Renal pelvis (tissue), 4 donors: Measurements from ENCODE around the gene ANK3. TPM values are rescaled to one million over a fixed set of nuclear protein-coding genes. Genes with fewer than 3 reads are reported as not detected.

Source experiments
- DNase-seq: peaks from one replicate; pipeline ENCODE4 v3.0.0-alpha.2; 2013
- polyA plus RNA-seq, 3 donors: library from polyadenylated mRNA; unstranded; fragments of 120-200 nt; gene quantifications; one replicate each; pipeline ENCODE4 v1.2.1, GENCODE V29; 2013; ENCODE audit not compliant: insufficient read length in 3 of 3

ANK3 gene
- polyA plus RNA-seq, 3 donors = 136 to 183 (median 153) TPM

DNA sequence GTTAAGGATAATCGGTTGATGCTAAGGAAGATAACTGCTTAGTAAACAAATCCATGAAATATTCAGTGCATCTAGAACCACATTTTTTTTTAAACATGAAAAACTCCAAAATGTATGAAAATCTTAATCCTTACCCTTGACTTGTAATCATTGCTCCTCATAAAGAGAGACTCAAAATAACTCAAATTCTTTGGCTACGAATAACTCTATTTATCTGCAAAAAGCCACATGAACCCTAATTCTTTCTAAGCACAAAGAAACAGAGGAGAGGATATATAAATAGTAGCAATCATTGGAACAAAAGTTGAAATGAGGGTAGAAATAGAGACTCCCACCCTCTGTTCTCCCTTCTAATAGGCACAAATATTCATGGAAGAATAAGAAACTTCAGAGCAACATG is 40.2 kb downstream of the ANK3 start:
- no peak for DNase-seq

DNA sequence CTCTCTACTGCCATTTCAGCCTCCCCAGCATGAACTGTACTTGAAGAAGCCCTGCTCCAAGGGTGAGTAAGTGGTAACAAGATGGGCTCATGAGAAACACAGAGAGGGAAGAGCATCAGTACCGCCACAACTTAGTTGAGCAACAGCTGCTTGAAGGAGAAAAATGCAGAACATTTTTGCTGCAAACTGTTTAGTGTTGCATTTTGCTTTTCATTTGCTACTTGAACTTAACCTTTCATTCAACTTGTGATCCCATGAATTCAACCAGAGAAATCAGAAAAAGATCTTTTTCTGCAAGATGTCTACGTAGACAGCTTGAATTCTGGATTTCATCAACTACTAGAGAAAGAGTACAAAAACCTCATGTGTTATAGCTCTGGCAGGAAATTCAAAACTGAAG is 40.7 kb downstream of the ANK3 start:
- DNase-seq = no peak

DNA sequence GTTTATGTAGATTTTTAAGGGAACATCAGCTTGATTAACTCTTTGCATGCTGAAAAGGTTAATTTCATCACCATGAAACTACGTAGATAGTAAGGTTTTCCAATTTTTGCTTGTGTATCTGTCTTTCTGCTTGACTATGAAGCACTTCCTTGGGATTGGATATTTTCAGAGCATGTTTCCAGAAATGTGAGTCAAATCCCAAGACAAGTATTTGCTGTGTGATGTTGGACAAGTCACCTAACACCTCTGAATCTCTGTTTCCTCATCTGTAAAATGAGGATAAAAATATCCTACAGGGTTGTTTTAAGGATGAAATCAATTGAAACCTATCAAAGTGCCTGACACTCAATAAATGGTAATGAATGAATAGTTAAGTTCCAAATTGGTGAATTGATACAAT is 42.4 kb downstream of the ANK3 start:
- no peak for DNase-seq

DNA sequence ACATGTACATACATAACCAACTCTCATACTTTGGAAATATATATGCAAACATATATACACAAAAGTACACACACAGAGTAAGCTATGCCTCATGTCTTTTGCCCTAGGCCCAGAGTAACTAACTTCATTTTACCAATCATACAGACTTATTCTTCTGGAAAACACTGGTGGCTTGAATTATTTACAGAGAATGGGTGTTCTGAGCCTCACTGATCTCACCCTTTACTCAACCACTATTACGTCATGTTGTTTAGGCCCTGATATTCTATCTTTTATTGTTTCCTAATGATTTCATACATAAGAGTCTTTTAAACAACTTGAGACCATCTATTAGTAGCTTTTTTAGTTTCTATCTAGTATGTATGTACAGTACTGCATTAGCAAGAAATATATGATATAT is 43.0 kb downstream of the ANK3 start:
- DNase-seq = no peak

DNA sequence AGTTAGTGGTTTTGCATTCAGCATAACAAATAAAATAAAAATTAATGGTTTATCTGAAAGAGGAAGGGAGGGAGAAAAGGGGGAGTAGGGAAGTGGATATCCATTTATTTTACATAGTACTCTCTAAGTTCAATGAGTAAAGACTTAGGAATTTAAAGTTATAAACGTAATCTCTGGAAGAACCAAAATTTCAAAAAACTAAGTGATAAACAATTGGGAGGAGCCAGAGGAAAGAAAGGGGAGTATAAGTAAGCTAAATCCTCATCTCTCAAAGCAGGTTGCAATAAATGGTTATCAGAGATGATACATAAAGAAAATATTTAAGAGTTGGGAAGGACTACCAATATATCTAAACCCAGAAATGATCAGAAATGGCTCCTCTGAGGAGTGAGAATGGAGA is 46.4 kb downstream of the ANK3 start:
- no peak for DNase-seq

DNA sequence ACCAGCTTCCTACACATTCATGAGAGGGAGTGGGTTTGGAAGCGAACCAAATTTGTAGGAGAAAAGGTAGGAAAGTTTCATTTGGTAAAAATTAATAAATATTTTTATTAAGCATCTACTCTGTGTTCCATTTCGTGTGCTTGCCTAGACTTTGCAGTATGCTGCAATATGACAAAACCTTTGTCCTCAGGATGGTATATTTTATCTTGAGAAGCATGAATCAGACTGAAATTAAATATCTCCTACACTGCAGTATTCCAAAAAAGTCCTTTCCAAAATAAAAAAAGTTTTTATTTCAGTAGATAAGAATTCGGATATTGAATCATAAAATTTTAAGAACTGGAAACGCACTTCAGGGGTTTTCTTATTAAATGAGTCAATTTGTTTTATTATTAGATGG is 47.7 kb downstream of the ANK3 start:
- no peak for DNase-seq

DNA sequence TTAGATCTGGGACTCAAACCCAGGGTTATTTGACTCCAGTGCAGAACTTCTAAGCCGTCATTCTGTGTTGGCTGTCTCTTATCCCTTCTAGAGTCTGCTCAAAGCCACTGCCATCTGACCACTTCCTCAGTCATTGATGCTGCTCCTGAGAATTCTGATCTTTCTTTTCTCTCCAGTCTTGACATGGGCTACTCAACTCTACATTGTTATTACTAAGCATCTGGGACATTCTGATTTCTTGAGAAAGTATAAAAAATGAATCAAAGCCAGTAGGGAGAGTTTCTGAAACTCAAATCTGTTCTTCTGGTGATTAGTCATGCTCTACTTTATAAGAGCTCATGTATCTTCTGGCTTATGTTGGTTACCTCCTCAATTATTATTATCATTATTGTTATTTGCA is 48.7 kb downstream of the ANK3 start:
- no peak for DNase-seq

DNA sequence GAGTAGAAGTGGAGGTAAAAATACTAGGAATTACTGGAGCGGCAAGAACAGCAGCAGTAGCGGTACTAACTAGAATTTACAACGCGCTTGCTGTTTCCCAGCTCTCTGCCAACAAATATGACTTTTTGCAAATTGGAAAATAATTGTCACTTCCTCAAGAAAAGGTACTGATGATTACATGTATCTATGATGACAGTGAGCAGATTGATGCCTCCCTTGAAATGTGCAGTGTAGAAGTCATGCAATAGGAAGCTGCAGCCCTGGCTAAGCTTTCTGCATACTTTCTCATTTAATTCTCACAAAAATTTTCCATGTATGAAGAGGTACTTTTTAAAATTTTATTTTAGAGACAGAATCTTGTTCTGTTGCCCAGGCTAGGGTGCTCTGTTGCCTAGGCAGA is 49.9 kb downstream of the ANK3 start:
- DNase-seq = no peak

DNA sequence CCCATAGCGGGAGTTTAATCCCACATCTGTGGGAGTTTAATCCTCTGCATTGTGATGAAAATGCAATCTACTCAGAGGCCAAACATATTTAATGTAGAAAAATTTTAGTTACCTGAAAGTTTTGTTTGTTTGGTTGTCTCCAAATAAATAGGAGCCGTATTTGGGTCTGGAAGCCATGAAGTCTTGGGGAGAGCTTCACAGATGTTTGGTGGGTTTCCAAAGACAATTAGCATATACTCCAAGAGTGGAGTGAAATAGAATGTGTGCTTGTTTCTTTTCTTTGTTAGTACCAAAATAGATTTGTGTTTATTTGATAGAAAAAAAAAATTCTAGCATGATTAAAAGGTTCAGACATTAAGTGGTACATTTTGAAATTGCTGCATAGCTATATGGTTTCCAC is 50.9 kb downstream of the ANK3 start:
- DNase-seq = no peak

DNA sequence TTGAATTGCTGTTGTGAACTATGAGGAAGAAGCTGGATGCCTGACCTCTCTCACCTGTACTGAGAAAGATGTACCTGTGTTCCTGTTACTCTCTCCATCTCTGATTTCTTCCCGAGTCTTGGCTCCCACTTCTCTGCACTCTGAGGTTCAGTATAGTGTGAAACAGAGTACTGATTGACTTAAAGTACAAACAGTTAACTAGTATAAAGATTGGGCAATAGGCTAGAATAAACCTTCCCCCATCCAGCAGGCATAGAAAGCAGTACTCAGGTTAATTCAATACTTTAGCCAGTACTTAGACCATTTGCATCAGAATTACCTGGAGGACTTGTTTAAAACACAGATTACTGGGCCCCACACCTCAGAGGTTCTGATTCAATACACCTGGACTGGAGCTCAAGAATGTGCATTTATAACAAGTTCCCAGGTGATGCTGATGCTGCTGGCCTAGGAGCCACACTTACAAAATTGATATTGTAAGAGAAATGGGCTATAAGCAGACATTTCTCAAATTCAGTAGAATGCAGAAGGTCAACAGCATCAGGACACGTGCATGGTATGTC is 51.6 kb downstream of the ANK3 start:
- no peak for DNase-seq

DNA sequence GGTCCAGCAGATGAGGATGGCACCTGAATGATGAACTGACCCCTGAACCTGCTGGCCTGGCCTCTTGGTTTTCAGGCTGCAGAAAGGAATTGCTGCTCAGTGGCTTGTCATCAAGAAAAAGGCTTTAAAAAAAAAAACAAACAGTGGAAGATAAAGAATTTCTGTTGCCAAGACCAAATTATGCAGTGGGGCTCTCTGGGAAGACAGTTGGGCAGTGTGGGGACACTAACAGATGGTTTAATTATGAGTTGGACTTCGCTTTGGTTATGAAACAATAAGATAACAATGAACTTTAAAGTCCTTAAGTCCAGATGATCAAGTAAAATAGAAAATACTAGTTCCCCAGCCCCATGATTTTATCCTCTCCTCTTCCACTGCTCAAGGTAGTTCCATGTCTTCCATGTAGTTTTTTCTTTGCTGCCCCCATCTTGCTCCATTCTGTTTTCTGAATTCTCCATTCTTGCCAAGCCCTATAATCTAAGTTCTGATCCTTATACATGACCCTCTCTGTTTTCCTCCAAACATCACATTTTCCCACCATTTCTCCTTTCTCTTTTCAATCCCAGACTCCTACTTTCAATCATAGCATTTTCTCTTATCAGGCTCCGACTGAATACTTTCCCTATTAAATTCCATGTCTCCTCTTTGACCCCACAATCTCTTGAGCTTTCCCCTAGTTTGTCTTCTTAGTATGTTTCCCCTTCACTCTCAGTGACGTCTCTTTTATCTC is 52.6 kb downstream of the ANK3 start:
- no peak for DNase-seq

DNA sequence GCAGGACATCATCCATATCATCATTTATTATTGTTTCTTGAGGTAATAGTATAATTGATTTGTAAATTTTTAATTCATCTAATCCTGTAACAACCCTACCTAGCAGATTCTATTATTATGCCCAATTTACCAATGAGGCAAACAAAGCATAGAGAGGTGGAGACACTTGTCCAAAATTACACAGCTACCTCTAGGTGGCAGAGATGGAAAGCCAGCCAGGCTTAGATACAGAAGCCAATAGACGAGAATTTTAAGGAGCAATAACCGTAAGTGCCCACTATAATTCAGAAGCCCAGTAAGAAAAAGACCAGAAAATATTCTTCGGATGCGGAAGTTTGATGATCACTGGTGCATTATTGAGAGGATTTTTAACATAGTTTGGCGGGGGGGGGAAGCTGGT is 54.0 kb downstream of the ANK3 start:
- DNase-seq = no peak

DNA sequence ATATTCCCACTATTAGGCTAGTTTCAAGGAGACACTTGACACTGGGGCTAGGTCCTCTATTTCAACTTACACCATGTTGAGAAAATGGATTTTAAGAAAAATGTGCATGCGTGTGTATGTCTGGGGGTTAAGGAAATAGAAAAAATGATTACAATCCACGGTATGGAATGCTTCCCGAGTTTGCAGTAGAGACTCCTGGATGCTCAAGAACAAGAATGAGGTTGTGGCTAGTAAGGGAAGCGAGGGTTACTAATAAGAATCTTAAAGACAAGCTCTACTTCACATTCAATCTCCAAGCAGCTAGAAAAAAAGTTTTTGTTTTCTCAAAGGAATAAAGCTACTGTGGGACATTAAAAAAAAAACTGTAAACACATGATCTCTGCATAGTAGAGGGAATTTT is 54.7 kb downstream of the ANK3 start:
- DNase-seq = no peak

DNA sequence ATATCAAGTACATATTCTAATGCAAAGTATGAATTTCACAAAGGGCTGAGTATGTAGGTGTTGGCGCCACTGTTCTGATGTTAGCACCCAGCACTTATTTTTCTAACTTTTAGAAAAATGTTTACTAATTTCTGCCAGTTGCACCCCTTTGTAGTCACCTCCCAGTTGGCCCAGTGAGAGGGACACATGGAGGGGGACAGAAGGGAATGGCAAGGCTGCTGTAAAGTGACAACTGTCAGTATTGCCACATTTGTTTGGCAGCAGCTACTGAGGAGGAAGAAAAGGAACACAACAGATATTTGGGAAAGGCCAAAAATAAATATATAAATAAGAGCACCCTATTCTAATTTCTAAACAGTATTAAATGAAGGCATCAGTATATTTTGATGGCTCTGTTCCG is 57.3 kb downstream of the ANK3 start:
- DNase-seq = no peak

DNA sequence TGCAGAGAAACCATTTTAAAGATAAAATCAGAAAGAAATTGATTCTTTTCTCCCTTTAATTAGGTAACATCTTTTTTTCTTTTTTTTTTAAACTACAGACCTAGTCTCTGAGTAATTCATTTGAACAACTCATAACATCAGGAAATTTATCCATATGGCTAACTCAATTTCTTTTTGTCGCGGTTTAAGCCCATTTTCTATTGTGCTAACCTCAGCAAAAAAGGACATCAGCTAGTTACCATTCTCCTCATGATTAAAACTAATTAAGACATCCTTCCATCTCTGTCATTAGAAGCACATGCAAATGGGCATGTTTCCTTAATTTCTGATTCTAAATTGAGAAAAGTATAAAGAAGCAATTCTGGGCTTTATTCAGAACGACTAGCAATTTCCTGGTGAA is 57.8 kb downstream of the ANK3 start:
- DNase-seq = no peak

DNA sequence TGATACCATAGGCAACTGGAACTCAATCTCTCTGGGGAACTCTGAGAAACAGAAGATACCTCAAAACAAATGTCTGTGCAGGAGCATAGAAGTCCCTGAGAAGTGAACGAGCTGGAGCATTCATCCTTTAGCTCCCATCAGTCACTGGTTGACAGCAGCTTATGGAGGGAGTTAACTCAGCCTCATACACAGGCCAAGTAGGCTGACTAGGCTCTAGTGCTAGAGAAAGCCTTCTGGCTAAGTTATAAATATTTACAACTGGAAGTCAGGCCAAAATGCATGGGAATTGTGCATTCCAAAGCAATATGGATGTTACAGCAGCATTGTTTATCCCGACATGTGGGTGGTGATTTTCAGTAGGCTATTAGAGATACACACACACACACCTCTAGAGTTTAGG is 66.5 kb downstream of the ANK3 start:
- no peak for DNase-seq

DNA sequence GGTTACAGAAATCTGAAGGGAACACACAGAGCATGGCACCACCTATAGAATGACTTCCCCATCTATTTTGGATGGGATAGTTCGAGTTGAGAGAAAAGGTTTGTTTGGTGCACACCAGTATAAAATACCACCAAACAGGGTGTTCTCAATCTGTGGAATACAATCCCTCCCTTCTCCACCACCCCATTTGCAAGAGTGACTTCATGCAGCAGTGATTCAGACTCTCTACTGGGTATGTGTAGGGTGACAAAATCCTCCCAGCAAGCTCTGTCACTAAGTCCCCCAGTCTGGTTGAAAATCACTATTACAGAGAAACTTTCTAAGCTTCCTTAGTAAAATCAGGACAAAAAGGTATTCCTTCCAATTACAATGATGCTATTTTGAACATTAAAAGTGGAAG is 69.0 kb downstream of the ANK3 start:
- no peak for DNase-seq

DNA sequence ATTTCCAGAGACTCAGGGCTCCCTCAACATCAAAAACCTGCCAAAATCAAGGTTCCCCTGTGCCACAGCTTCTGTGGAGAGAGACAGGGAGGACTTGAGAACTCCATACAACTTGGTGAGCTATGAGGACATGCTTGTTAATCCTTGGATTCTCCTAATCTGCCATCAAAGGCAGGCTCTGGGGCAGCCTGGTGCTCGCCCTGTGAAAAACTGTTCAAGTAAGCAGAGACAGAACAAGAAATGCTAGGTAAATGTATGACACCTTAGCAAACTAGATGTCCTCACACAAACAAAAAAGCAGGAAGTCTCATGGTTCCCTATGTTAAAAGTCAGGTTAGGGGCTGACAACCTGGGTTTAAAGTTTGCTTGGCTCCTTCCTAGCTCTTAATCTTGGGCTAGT is 73.6 kb downstream of the ANK3 start:
- DNase-seq = no peak

DNA sequence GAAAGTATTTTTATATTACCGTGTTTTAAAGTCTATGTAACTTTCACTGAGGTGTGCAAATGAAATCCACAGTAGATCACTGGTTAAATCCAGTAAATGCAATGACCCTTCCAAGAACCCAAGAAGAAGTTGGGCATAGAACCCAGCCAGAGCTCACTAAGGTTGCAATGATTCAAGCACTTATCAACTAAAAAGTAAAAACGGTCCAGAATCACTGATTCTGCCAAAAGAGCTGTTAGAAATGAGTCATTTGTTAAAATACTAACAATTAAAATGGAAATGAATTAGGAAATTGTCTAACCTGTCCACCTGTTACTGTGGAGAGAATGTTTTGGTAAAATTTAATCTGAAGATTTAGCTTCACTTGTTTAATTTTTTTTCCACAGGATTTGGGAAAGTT is 74.4 kb downstream of the ANK3 start:
- no peak for DNase-seq

DNA sequence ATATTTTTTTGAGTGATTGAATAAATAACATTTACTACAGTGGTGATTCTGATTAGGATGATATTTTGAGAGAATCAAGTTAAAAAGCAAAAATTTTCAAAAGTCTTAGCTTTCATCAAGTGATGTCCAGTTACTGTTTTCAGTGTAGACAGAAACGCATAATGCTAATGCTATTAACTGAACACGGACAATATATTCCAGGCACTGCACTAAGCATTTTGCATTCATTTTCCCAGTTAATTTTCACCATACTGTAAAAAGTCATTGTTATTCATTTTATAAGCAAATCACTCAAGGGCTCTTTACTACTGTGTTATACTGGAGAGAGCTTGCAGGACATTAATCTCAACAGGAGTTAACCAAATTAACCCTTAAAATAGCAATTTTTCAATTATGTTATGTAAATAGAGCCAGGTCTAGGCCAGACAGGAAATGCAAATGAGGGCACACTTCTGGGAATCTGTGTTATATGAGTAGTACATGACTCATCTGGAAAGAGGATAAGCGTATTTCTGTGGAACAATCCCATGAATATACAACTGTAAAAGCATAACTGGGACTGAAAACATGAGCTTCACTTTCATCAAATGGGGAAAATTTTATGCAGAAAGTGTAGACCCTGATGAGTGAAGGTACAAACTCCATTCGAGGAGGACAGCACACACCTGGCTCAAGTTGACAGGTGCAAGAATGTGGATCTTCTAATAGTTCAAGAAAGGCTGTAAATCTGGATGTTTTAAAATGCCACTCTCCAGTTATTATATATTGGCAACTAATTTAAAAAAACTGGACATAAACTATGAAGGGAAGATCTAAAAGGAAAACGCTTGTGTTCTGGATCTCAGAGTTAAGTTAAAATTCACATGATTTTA is 75.4 kb downstream of the ANK3 start:
- DNase-seq = no peak

DNA sequence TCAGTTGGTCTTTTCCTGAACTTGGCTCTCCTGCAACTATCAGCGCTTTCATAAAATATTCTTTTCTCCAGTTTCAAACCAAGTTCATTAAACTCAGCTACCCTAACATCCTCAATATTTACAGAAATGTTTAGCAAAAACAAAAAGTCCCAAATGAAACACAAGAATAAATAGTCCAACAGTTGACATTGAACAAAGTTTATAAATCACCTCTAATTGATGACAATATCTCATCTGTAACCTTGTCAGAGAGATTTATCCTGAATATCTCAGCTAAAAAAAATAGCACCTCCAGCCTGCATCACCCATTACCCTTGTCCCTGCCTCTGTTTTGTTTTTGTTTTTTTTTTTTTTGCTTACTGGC is 76.1 kb downstream of the ANK3 start:
- no peak for DNase-seq

DNA sequence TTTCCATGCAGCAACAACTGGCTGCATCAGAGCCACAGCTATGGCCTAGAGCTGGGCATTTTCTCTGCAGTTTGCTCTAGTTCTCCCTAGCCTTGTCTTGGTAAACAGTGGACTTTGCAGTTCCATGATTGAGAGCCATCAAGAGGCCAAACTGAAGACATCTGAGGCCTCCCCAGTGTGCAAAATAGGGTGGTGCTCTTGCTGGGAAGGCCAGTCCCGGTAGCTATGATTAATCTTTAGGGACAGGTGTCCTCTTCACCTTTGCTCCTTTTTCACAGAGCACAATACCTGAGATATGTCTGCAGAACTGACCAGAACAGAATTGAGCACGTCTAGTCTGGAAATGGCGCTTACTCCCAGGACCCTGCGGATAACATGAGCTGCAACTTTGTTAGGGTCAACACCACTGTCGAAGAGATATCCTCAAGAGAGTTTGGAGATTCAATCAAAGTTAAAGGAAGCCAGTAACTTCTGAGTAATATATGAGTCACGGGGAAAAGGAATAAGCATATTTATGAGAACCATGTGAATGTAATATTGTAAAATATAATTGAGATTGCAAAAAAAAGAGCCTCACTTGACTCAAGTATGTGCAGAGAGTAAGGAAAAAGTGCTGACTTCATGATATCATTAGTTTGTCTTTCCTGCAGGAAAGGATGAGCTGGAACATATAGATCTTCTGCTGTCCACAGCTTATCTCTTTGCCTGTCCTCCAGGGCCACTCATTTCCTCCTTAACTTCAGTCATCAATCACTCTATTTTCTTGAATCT is 76.7 kb downstream of the ANK3 start:
- no peak for DNase-seq

DNA sequence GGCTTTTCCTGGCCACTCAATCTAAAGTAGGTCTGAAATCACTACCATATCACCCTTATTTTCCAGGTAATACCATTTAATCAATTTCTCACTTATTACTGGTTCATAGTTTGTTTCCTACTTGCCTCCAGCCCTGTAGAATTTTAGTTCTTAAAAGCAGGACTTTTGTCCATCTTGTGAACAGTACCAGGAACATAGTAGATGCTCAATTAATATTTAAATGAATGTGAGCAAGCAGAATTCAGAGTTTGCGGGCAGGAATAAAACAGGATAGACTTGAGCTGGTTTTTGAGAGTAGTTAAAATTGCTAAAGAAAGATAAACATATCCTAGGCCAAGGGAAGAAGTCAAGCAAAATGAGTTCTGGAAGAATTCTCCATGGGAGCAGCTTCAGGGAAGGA is 77.9 kb downstream of the ANK3 start:
- no peak for DNase-seq
